ENCODE measurements around the gene PIEZO2.

The PIEZO2 gene

DNA sequence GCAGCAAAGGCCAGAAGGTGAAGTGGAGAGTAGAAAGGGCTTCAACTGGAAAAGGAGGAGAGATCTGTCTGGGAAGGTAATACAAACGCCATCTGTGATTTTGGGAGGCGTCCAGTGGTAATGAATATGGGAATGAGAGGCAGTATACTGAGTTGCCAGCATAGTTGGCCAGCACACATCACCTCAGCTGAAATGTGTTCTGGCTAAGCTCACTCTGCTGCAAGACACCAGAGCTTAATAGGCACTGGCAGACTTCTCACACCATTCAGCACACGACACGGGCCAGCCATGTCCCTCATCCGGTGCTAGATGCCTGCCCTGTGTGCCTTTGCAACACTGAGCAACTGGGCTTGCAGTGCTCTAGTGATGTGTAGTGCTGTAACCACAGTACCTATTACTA lies 277.1 kb downstream of the PIEZO2 start:
- H3K36me3 ChIP-seq (ENCODE audit: insufficient read depth, low read length): no peaks in the 10 kb centered on the region
- no peaks in the 10 kb centered on the region for H3K79me2 ChIP-seq (ENCODE audit: insufficient read depth, low read length)
- TF ChIP-seq EZH2 (IDR thresholded peaks at IDR 0.05; ENCODE audit: borderline replicate concordance, low read length) (no peak), CTCF (IDR thresholded peaks at IDR 0.05; ENCODE audit: low read length) (no peak)
- H3K27me3 ChIP-seq (ENCODE audit: insufficient read depth, low read length): no peaks in the 10 kb centered on the region
- H3K9me2 ChIP-seq (ENCODE audit: low read depth, low read length): no peaks in the 10 kb centered on the region
- no peaks in the 10 kb centered on the region for H3K9me3 ChIP-seq (ENCODE audit: low read length)
- no peak overlapping the region for H3K4me3 ChIP-seq (ENCODE audit: low read depth, low read length, poor library complexity, severe bottlenecking)
- H3K9ac ChIP-seq (ENCODE audit: low read length): peak overlapping the region; percentile 26; the same call in 1 of the 2 replicates
- H3K4me1 ChIP-seq (ENCODE audit: insufficient read depth, low read length, severe bottlenecking): peaks cover 59% of the 10 kb centered on the region
- no peaks in the 10 kb centered on the region for H4K20me1 ChIP-seq (ENCODE audit: insufficient read depth, low read length)
- H2AFZ ChIP-seq (ENCODE audit: low read length): no peak overlapping the region
- H3F3A ChIP-seq (ENCODE audit: insufficient read depth, low read length): no peaks in the 10 kb centered on the region
- H3K4me2 ChIP-seq (ENCODE audit: low read length): peak overlapping the region; percentile 2; the same call in 1 of the 2 replicates
- peak overlapping the region; percentile 75 for H3K27ac ChIP-seq (ENCODE audit: low read depth, low read length, poor library complexity, severe bottlenecking)

- Histone ChIP-seq H3K27ac (ENCODE audit: low read depth, low read length, poor library complexity, severe bottlenecking) (no peak overlapping the region), H3F3A (ENCODE audit: insufficient read depth, low read length) (no peaks in the 10 kb centered on the region), H3K27me3 (ENCODE audit: insufficient read depth, low read length) (no peaks in the 10 kb centered on the region), H4K20me1 (ENCODE audit: insufficient read depth, low read length) (no peaks in the 10 kb centered on the region), H3K4me3 (ENCODE audit: low read depth, low read length, poor library complexity, severe bottlenecking) (no peak overlapping the region), H3K9me3 (ENCODE audit: low read length) (0 out of 2 replicates have a peak, but pooled peaks cover 4% of the 10 kb centered on the region), H3K9me2 (ENCODE audit: low read depth, low read length) (no peaks in the 10 kb centered on the region), H3K4me2 (ENCODE audit: low read length) (no peak overlapping the region), H3K36me3 (ENCODE audit: insufficient read depth, low read length) (no peaks in the 10 kb centered on the region; the same call in 1 of the 2 replicates), H3K4me1 (ENCODE audit: insufficient read depth, low read length, severe bottlenecking) (peaks cover 19% of the 10 kb centered on the region), H3K79me2 (ENCODE audit: insufficient read depth, low read length) (no peaks in the 10 kb centered on the region), H2AFZ (ENCODE audit: low read length) (no peak overlapping the region), H3K9ac (ENCODE audit: low read length) (no peak overlapping the region)
- TF ChIP-seq EZH2 (IDR thresholded peaks at IDR 0.05; ENCODE audit: borderline replicate concordance, low read length) (no peak), CTCF (IDR thresholded peaks at IDR 0.05; ENCODE audit: low read length) (no peak)
These were observed 284.6 kb downstream of the PIEZO2 start for GRCh38 chr18:10864722-10865121.

DNA sequence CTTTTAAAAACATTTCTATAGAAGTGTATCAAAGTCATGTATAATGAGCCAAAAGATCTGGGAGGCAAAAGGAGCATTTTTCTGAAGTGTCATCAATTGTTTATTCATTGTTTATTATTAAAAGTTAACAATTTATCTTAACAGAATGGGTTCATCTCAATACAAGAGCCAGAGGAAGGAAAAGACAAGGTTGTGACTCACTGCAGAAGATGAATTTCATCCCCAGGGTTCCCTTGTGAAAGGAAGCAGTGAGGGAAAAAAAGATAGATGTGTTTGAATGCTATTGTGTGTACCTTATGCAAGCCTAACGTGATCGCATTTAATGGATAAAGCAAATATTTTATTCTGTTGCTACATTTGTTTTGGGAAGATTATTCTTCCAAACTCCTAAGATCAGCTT lies 286.3 kb downstream of the PIEZO2 start:
- Histone ChIP-seq H3K27me3 (ENCODE audit: insufficient read depth, low read length) (no peaks in the 10 kb centered on the region), H3K4me2 (ENCODE audit: low read length) (no peak overlapping the region), H3K27ac (ENCODE audit: low read depth, low read length, poor library complexity, severe bottlenecking) (no peak overlapping the region), H3K9me2 (ENCODE audit: low read depth, low read length) (no peaks in the 10 kb centered on the region), H3K79me2 (ENCODE audit: insufficient read depth, low read length) (no peaks in the 10 kb centered on the region), H3K9ac (ENCODE audit: low read length) (no peak overlapping the region), H4K20me1 (ENCODE audit: insufficient read depth, low read length) (no peaks in the 10 kb centered on the region), H3K4me1 (ENCODE audit: insufficient read depth, low read length, severe bottlenecking) (peaks cover 32% of the 10 kb centered on the region), H3F3A (ENCODE audit: insufficient read depth, low read length) (no peaks in the 10 kb centered on the region), H3K9me3 (ENCODE audit: low read length) (0 out of 2 replicates have a peak, but pooled peaks cover 4% of the 10 kb centered on the region), H3K4me3 (ENCODE audit: low read depth, low read length, poor library complexity, severe bottlenecking) (no peak overlapping the region), H3K36me3 (ENCODE audit: insufficient read depth, low read length) (no peaks in the 10 kb centered on the region; the same call in 1 of the 2 replicates), H2AFZ (ENCODE audit: low read length) (no peak overlapping the region)
- TF ChIP-seq CTCF (IDR thresholded peaks at IDR 0.05; ENCODE audit: low read length) (no peak), EZH2 (IDR thresholded peaks at IDR 0.05; ENCODE audit: borderline replicate concordance, low read length) (no peak)

All from OCI-LY1 (cell line).